ENCODE data around the gene SOD2.
"Not testable (repeated sequence)": the region's sequence is repeated elsewhere in the genome, so short reads cannot be mapped to it uniquely, and the experiment has no call there.

The SOD2 gene

DNA sequence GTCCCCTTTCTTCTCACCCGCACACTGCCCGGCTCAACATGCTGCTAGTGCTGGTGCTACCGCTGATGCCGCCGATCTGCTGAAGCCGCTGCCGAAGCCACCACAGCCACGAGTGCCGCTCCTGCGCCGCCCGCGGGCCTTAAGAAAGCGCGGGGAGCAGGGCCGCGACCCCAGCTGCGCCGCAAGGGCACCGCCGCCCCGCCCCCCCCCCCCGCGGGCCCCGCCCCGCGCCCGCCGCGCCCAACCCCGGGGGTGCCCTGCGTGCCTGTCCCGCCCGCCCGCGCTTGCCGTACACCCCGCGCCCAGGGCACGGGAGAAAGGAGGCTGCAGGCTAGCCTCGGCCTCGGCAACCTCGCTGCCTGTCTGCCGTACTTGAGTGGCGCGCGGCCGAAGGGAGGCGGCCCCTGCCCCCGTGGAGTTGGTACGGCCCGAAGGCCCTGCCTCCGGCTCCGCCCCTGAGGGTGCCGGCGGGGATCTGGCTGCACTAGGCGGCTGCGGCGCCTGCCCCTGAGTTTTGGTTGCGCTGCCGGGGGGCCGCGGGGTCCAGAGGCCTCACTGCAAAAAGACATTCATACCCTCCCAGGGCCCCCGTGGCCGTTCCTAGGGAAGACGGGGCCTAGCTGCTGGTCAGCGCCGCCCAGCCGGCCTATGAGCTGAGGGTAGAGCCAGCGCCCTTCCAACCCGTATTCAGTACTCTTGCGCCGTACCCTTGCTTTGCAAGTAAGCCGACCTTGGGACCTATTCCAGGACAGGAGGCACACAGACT, at the start of gene SOD2:
Gene SOD2, minus strand, starts transcription at position 114 of the 766 bp plus-strand sequence. Its CDS starts 74 bp downstream, at position 40.
- peak; percentile 83 for DNase-seq

DNA sequence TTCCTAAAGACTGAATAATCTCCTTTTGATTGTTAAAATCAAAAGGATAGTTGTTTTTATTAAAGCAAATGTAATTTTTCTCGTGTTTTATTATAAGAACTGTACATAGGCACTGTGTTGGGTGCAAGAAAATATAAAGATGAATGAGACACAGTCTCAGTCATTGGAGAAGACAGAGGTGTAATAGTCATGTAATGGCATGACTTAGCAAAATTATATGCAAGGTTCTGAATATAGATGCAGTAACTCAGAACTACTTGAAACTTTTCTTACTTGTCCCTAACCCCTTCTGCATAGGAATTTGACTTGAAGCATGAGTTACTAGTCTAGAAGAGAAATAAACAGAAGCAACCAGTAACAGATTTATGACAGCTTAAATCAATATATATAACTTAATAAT, 49.1 kb upstream of the SOD2 start:
- DNase-seq = no peak

DNA sequence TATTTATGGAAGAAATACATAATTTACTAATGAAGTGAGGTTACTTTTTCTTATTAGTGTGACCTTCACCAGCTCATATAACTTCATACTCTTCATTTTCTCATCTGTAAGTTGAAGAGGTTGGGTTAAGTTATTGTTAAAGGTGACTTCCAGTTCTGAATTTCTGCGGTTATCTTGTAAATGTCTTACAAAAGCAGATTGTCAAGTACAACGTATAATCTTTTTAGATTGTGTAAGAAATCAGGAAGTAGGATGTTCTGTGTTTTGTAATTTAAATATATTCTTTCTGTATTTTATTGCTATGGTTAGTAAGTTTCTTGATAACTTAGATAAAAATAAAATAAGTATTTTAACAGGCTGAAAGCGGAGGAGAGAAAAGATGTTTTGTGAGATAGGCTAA, 46.3 kb upstream of the SOD2 start:
- no peak for DNase-seq

DNA sequence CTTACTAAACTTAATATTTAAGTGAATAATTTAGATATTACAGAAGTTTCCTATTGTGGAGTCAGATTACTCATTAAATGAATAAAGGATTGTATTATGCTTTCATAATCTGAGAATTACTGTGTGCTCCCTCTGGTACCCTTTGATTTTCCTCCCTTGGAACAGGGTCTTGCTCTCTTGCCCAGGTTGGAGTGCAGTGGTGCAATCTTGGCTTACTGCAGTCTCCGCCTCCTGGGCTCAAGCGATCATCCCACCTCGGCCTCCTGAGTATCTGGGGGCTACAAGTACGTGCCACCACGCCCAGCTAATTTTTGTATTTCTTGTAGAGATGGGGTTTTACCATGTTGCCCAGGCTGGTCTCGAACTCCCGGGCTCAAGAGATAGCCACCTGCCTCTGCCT, 43.9 kb upstream of the SOD2 start:
- DNase-seq = no peak

DNA sequence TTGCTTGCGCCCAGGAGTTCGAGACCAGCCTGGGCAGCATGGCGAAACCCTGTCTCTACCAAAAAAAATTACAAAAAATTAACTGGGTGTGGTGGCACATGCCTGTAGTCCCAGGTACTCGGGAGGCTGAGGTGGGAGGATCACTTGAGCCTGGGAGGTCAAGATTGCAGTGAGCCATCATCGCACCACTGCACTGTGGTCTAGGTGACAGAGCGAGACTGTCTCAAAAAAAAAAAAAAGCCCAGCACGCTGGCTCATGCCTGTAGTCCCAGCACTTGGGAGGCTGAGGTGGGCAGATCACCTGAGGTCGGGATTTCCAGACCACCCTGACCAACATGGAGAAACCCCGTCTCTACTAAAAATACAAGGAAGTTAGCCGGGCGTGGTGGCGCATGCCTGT, 40.4 kb upstream of the SOD2 start:
- not testable (repeated sequence) for DNase-seq

DNA sequence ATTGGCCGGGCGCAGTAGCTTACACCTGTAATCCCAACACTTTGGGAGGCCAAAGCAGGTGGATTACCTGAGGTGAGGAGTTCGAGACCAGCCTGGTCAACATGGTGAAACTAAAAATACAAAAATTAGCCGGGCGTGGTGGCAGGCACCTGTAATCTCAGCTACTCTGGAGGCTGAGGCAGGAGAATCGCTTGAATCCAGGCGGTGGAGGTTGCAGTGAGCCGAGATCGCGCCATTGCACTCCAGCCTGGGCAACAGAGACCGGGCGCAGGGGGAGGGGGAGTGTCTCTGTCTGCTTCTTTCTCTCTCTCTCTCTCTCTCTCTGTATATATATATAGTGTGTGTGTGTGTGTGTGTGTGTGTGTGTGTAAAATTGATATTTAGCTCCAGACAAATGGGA, 39.5 kb upstream of the SOD2 start:
- DNase-seq = not testable (repeated sequence)

DNA sequence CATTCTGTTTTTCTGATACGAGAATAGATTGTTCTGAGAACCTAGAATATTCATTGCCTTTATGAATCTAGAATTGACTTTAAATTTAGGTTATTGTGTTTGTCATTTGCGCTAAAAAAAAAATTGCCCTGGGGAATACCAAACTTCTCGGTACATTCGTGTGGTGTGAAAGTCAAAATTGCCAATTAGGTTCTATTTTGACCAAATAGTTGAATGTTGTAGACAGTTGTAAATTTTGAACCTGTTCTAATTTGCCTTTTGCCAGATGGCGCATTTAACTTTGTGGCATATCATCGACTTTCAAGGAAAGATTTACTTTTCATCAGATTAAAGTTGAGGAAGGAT, 37.3 kb upstream of the SOD2 start:
- DNase-seq = no peak

DNA sequence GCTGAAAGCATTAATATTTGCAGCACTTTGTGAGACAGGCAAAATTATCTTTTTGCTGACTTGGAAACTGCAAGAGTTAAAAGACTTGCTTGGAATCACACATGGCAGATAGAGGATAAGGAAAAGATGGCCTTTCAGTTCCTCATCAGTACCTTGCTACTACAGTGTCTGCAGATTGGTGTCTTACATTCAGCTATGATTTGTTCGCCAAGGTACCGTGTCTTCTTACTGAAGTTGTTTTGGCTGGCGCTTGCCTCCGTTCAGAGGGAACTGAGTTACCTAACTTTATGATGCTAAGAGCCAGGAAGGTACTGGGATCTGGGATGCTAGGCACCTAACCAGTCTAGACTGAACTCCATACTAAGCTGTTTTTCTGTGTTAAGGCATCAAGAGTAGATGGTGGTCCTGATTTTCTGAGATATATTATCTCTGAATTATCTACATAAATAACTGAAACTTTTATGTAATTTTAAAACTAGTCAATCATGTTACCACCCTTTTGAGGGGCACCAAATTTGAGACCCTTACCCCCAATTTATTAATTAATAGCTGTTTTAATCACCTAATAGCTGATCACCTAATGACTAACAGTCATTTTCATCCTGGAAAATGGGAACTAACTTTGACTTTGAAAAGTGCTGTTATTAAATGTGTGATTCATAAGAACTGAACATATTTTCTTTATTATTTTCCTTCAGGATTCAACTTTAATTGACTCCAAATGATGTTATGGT, 36.7 kb upstream of the SOD2 start:
- no peak for DNase-seq

DNA sequence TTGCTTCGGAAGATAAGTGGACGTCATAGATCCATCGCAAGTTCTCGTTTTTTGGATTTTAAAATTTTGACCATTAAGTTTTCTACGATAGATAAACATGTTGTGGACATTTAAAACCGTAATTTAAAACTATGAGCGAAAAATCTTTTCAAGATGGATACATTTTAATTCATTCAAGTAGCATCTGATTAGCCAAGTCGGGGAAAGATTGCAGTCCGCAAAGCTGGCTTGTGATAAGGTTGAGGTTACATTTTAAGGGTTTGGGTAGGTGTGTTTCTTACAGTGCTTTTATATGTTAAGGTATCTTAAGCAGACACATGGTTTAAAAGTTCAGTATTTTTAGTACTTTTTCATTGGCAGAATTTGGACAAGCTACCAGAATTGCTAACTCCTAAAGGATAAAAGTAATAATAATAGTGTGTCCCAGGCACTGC, 35.5 kb upstream of the SOD2 start:
- no peak for DNase-seq

DNA sequence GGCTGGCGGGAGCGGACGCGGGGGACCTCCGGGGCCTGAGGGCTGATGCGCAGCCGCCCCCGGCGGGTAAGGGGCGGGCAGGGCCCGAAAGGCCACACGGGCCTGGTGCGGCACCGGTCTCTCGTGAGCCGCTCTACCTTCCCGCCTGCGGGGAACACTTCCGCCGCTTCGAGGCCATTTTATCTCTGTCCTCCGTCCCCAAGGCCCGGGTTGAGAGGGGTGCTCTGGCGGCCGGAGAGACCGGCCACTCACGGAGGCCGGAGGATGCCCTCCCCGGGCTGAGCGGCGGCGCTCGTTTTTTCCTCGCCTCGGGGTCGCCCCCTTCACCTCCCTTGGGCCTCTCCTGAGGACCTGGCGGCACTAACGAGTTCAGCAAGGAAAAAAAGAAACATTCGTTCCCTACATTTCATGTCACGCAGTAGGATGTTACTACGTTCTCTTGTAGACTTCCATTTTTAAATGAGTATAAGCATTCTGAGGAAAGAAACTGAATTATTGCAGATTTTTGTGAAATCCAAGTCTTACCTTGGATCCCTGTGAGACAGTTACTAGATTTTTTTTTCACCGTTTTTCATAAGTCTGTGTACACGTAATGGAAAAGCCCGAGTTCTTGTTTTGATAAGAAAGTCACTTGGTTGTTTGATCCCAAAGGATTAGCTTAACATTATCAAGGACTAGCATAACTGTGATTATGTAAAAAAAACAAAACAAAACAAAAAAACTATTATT, 34.8 kb upstream of the SOD2 start:
- no peak for DNase-seq

DNA sequence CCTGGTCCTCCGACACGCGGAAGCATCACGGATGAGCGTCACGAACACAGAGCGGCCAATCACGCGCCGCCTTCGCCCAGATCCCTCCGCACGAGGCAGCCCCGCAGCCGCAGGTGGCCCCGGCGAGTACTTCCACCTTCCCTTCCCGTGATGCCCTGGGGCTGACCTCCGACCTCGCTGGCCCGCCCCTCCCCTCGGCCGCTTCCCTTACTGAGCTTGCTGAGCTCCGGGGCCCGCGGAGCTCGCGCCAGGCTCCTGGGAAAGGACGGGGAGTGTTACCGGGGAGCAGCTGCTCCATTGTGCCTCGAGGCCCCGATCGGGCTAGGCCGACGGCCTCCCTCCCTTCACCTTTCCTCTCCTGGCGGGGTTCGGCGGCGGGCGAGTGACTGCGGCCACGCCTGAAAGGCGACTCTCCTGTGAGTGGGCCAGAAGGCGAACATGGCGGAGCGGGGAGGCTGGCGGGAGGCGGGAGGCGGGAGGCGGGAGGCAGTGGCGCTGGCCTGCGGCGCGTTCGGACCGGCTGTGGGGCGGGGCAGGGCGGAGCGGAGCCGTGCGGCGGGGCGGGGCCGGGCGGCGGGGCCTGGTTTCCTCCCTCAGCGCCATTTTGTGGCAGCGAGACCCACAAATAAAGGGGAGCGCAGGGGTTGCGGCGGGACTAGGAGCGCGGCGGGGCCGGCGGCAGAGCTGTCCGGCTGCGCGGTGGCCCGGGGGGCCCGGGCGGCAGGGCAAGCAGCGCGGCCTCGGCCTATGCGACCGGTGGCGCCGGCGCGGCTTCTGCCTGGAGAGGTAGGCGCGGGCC, 34.1 kb upstream of the SOD2 start, which contains the start of gene WTAP:
Gene WTAP, plus strand, starts transcription at position 589 of the 799 bp plus-strand sequence. CDS start 8,760 bp downstream, outside the sequence.
- peak; percentile 98 for DNase-seq

DNA sequence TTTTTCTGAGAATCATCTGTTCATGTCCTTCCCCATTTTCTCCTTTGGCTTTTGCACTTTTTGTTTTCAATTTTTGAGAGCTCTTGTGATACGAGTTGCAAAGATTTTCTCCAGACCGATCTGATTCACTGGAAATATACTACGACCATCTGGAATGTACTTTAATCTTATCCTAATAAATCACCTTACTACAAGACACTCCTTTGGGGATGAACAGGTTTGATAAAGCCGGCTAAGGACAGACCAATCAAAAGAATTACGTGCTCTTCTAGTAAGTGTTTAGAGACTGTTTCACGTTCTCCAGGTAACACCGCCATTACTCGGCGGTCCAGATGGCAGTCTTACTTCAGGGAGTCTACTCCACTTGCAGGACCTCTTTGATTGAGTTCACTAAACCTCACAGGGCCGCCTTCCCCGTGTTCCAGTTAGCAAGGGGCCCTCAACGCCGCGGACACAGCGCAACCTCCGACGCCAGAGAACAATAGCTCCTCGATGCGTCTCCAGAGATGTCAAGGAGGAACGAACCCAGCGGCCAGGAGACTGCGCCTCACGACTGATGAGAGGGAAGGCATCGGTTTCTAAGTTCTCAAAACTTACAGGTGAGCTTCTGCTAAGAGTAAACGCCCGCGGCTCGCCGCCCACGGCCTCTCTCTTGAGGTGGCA, 33.3 kb upstream of the SOD2 start:
- no peak for DNase-seq

DNA sequence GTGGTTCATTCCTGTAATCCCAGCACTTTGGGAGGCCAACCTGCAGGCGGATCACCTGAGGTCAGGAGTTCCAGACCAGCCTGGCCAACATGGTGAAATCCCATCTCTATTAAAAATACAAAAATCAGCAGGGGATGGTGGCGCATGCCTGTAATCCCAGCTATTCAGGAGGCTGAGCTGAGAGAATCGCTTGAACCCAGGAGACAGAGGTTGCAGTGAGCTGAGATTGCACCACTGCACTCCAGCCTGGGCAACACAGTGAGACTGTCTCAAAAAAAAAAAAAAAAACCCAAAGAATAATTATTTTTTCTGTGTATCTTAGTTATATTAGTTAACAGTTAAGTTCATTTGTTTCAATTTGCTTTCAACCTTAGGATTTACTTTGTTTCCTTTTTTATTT, 32.2 kb upstream of the SOD2 start:
- not testable (repeated sequence) for DNase-seq

DNA sequence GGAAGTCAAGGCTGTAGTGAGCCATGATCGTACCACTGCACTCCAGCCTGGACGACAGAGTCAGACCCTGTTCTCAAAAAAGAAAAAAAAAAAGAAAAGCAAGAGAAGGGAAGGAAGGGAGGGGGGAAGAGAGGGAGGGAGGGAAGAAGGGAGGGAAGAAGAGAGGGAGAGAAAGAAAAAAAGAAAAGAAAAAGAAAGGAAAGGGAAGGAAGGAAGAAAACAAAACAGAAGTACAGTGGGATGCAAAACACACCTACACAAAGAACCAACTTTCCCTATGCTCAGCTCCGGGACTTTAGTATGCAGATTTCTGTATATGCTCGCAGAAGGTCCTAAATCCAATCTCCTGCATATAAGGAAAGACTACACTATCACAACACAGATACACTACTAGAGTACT, 31.7 kb upstream of the SOD2 start:
- DNase-seq = no peak

DNA sequence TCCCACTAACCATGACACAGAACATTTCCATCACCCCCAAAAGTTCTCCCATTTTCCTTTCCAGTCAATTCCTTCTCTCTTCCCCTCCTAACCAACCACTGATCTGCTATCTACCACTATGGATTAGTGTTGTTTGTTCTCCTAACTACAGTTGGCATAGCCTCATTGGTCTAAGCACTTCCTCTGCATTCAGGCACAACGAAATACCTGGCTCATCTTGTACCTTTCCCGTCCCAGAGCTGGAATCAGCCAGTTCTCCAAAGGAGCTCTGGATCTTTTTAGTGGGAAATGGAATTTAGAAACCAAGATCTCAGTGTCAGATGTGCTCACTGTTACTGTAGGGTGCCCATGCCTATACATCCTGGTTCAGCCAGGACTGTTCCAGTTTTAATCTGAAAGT, 30.2 kb upstream of the SOD2 start:
- DNase-seq = no peak

DNA sequence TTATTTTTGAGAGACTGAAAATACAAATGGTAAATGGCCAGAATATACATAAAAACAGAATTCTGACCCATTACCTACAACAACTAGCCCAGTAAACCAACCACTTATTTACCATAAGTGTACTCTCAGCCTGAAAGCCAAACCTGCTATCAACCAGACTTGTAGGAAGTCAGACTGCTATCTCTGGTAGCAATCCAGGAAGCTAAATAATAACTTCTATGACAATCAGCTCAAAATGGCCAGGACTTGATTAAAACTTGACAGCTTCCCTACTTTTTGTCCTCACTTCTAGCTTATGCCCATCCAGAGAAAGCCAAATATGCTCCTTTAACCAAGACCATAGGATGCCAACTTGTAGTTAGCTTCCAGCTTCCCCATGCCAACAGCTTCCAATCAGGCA, 29.6 kb upstream of the SOD2 start:
- DNase-seq = no peak

DNA sequence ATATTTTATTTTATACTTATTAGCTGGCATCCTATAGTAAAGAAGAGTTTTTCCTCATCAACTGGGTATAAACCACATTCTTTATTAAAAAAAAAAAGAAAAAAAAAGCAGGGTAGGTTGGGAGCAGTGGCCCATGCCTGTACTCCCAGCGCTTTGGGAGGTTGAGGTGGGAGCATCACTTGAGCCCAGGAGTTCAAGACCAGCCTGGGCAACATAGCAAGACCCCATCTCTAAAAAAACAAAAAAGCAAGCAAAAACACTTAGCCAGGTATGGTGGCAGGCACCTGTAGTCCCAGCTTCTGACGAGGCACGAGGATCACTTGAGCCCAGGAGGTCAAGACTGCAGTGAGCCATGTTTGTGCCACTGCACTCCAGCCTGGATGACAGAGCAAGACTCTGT, 28.9 kb upstream of the SOD2 start:
- not testable (repeated sequence) for DNase-seq

DNA sequence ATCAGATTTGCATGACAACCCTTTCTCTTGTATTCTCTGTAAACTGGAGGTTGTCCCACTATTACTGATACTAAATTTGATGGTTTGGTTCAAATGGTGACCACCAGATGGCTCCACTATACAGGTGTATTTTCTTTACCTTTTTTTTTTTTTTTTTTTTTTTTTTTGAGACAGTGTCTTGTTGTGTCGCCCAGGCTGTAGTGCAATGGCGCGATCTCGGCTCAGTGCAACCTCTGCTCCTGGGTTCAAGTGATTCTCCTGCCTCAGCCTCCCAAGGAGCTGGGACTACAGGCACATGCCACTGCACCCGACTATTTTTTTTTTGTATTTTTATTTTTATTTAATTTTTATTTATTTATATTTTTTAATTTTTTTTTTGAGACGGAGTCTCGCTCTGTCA, 27.7 kb upstream of the SOD2 start:
- peak; percentile 52 for DNase-seq

DNA sequence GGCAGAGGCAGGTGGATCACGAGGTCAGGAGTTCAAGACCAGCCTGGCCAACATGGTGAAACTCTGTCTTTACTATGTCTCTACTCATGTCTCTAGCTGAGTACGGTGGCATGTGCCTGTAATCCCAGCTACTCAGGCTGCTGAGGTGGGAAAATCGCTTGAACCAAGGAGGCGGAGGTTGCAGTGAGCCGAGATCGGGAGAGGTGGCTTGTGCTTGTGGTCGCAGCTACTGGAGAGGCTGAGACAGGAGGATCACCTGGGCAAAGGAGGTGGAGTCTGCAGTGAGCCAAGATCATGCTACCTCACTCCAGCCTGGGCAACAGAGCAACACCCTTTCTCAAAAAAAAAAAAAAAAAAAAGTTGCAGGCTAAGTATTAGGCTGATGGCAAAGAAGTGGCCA, 26.2 kb upstream of the SOD2 start:
- no peak for DNase-seq

DNA sequence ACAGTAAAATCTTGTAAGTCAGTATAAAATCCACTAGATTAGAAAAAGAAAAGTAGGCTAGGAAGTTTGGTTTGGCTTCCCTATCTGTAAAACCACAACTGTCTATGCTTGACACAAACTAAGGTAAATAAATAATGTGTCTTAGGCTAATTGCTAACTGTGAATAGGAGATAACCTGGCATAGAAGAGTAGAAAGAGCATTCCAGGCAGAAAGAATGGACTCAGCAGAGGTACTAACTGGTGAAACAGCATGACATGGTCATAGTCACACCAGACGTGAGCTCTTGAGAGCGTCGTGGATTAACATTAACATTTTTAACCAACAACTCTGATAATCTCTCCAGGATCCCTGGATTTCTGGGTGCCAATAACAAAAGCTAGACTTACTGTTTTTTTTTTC, 25.6 kb upstream of the SOD2 start:
- no peak for DNase-seq

DNA sequence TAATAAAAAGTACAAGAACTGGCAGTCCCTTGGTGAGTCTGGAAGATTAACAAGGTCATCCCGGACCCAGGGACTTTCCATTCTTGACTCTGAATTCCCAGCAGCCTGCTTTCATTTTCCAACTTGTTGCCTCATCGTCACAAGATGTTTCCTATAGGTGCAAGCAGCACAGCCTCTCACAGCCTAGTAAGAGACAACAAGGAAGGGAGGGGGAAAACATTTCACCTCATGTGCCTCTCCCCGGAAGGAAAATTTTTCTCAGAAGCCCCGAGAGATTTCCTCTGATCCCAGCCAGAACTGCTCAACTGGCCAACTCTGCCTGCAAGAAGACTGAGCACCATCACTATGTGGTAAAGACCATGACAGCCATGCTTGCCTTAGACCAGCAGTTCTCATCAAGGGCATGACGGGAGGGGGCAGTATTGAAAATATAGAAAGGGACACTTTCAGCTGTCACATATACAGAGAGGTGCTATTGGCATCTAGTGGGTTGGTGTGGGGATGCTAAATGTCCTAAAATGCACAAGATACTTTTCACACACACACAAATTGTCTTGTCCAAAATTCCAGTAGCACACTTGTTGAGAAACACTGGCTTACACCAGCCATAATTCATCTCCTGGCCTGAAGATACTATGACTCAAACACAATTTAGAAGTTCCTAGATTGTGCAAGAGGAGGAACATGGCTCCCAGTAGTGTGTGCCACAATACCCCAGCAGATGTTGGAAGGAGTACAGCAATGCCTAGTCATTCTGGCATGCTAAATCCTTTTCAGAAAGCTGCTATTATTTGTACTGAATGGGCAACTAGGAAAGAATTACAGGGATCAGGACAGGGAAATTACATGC, 23.4 kb upstream of the SOD2 start:
- DNase-seq = no peak
